Measurements from ENCODE around the gene RABGAP1L. TPM values are rescaled to one million over a fixed set of nuclear protein-coding genes. Genes with fewer than 3 reads are reported as not detected.
"Not testable (repeated sequence)": the region's sequence is repeated elsewhere in the genome, so short reads cannot be mapped to it uniquely, and the experiment has no call there.

Gene RABGAP1L
- 59.6 TPM for total RNA-seq

- peak; percentile 96 for DNase-seq (ENCODE audit: low spot score)
- peak; percentile 99 for ATAC-seq
- intact Hi-C loops (cut with DNase I): no loop called here
These were observed at the start of gene RABGAP1L for GRCh38 chr1:174159252-174160108. RABGAP1L (plus strand) TSS chr1:174159520.

GRCh38 chr1:174110053-174110452 lies 49.3 kb upstream of the RABGAP1L start:
- DNase-seq (ENCODE audit: low spot score): no peak
- no peak for ATAC-seq
- intact Hi-C loops (cut with DNase I): no loop called here

- ATAC-seq (no peak), DNase-seq (ENCODE audit: low spot score) (no peak)
- intact Hi-C loops (cut with DNase I): no loop called here
These were observed 46.7 kb upstream of the RABGAP1L start for GRCh38 chr1:174112489-174113162.

GRCh38 chr1:174114106-174114505 lies 45.2 kb upstream of the RABGAP1L start:
- intact Hi-C loops (cut with DNase I): no loop called here
- ATAC-seq: no peak

GRCh38 chr1:174114788-174115448 lies 44.4 kb upstream of the RABGAP1L start:
- no peak for DNase-seq (ENCODE audit: low spot score)
- ATAC-seq: no peak
- intact Hi-C loops (cut with DNase I): no loop called here

More at GRCh38 chr1:174114106-174114505, 45.2 kb upstream of the RABGAP1L start:
- no peak for DNase-seq (ENCODE audit: low spot score)

- intact Hi-C loops (cut with DNase I): no loop called here
- DNase-seq (ENCODE audit: low spot score) (no peak), ATAC-seq (no peak)
These were observed 43.3 kb upstream of the RABGAP1L start for GRCh38 chr1:174116042-174116441.

GRCh38 chr1:174118751-174119150 lies 40.6 kb upstream of the RABGAP1L start:
- intact Hi-C loops (cut with DNase I): no loop called here
- no peak for DNase-seq (ENCODE audit: low spot score)
- ATAC-seq: no peak

- ATAC-seq; intact Hi-C loops (cut with DNase I); DNase-seq (ENCODE audit: low spot score): not testable (repeated sequence)
These were observed 37.0 kb upstream of the RABGAP1L start for GRCh38 chr1:174122318-174122717.

GRCh38 chr1:174123843-174124242 lies 35.5 kb upstream of the RABGAP1L start:
- no peak for DNase-seq (ENCODE audit: low spot score)
- intact Hi-C loops (cut with DNase I): no loop called here
- no peak for ATAC-seq

- DNase-seq (ENCODE audit: low spot score); intact Hi-C loops (cut with DNase I); ATAC-seq: not testable (repeated sequence)
These were observed 32.1 kb upstream of the RABGAP1L start for GRCh38 chr1:174127176-174127575.

- intact Hi-C loops (cut with DNase I): no loop called here
- no peak for ATAC-seq
- DNase-seq (ENCODE audit: low spot score): no peak
These were observed 28.2 kb upstream of the RABGAP1L start for GRCh38 chr1:174131032-174131638.

GRCh38 chr1:174134003-174134659 lies 25.2 kb upstream of the RABGAP1L start:
- DNase-seq (ENCODE audit: low spot score): no peak
- no peak for ATAC-seq
- intact Hi-C loops (cut with DNase I): no loop called here

- ATAC-seq (no peak), DNase-seq (ENCODE audit: low spot score) (no peak)
- intact Hi-C loops (cut with DNase I): no loop called here
These were observed 24.1 kb upstream of the RABGAP1L start for GRCh38 chr1:174135211-174135610.

GRCh38 chr1:174136714-174137113 lies 22.6 kb upstream of the RABGAP1L start:
- intact Hi-C loops (cut with DNase I): no loop called here
- ATAC-seq: no peak
- no peak for DNase-seq (ENCODE audit: low spot score)

GRCh38 chr1:174142836-174143235 lies 16.5 kb upstream of the RABGAP1L start:
- no peak for ATAC-seq
- intact Hi-C loops (cut with DNase I): no loop called here
- no peak for DNase-seq (ENCODE audit: low spot score)

- intact Hi-C loops (cut with DNase I); DNase-seq (ENCODE audit: low spot score); ATAC-seq: not testable (repeated sequence)
These were observed 15.5 kb upstream of the RABGAP1L start for GRCh38 chr1:174143727-174144396.

GRCh38 chr1:174144397-174144783 lies 14.9 kb upstream of the RABGAP1L start:
- DNase-seq (ENCODE audit: low spot score); ATAC-seq; intact Hi-C loops (cut with DNase I): not testable (repeated sequence)

GRCh38 chr1:174149216-174149615 lies 10.1 kb upstream of the RABGAP1L start:
- no peak for DNase-seq (ENCODE audit: low spot score)
- intact Hi-C loops (cut with DNase I): no loop called here
- ATAC-seq: no peak
